ENCODE data around the gene VDAC1.

DNA sequence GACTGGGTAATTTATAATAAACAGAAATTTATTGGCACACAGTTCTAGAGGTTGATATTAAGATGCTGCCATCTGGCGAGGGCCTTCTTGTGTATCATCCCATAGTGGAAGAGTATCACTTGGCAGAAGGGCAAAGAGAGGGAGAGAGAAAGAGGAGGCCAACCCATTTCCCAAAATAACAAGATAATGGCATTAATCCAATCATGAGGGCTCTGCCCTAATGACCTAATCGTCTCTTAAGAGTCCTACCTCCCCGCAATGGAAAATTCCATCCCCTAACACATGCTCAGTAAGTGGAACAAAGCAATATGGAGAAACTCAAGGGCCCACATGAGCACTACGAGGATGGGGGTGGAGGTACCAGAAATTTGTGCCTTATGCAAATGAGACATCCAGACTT, 17.6 kb upstream of the VDAC1 start:
- TF ChIP-seq, protein P1, sequence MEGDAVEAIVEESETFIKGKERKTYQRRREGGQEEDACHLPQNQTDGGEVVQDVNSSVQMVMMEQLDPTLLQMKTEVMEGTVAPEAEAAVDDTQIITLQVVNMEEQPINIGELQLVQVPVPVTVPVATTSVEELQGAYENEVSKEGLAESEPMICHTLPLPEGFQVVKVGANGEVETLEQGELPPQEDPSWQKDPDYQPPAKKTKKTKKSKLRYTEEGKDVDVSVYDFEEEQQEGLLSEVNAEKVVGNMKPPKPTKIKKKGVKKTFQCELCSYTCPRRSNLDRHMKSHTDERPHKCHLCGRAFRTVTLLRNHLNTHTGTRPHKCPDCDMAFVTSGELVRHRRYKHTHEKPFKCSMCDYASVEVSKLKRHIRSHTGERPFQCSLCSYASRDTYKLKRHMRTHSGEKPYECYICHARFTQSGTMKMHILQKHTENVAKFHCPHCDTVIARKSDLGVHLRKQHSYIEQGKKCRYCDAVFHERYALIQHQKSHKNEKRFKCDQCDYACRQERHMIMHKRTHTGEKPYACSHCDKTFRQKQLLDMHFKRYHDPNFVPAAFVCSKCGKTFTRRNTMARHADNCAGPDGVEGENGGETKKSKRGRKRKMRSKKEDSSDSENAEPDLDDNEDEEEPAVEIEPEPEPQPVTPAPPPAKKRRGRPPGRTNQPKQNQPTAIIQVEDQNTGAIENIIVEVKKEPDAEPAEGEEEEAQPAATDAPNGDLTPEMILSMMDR (IDR thresholded peaks at IDR 0.05) = no peak
- no peak for TF ChIP-seq EZH2 (IDR thresholded peaks at IDR 0.05)
- no peak for TF ChIP-seq EZH2phosphoT487 (IDR thresholded peaks at IDR 0.05)
